ENCODE results near the gene GSTM1.
A peak's percentile ranks its signal among the peaks of the same experiment; 100 is the strongest.

- peak; percentile 36 for TF ChIP-seq CTCF (IDR thresholded peaks at IDR 0.05; ENCODE audit: low read depth, low read length, poor library complexity, severe bottlenecking)
- no peak for TF ChIP-seq EZH2phosphoT487 (IDR thresholded peaks at IDR 0.05; ENCODE audit: borderline replicate concordance, low read length)
Observed at GRCh38 chr1:109655615-109656519, 31.8 kb upstream of the GSTM1 start, which contains the start of gene GSTM4.
